IPS DF 6.9 (cell line): ENCODE measurements around the gene RP2.
A peak's percentile ranks its signal among the peaks of the same experiment; 100 is the strongest.

Experiments used
- DNase-seq: peaks from one replicate; pipeline ENCODE4 v3.0.0-alpha.2; 2013; ENCODE audit warnings: low read depth, low spot score
- H3K27ac ChIP-seq: one replicate; pipeline ENCODE4 v1.5.1; 2013; ENCODE audit warnings: low read length, control low read depth
- H3K27me3 ChIP-seq: 2 replicates; pipeline ENCODE4 v1.6.1; 2013; ENCODE audit warnings: mild to moderate bottlenecking, low read length; ENCODE audit not compliant: control insufficient read depth, insufficient read depth
- H3K36me3 ChIP-seq: 2 replicates; pipeline ENCODE4 v1.6.1; 2013; ENCODE audit warnings: low read length; ENCODE audit not compliant: control insufficient read depth, insufficient read depth
- H3K4me1 ChIP-seq: 2 replicates; pipeline ENCODE4 v1.6.1; 2013; ENCODE audit warnings: low read length; ENCODE audit not compliant: control insufficient read depth, insufficient read depth
- H3K4me3 ChIP-seq: 2 replicates; pipeline ENCODE4 v1.5.1; 2013; ENCODE audit warnings: mild to moderate bottlenecking, low read length
- H3K9me3 ChIP-seq: 2 replicates; pipeline ENCODE4 v1.6.1; 2013; ENCODE audit warnings: low read length, inconsistent platforms; ENCODE audit not compliant: control insufficient read depth, insufficient read depth
- WGBS: extraction: QIAGEN DNeasy Blood & Tissue Kit; methylation state at CpG from one replicate; pipeline ENCODE4 v1.1.7; 2013; ENCODE audit warnings: mixed read lengths, missing lambda C conversion rate; ENCODE audit not compliant: insufficient read length, insufficient coverage; 5-methylcytosine and 5-hydroxymethylcytosine counted together

Gene RP2

GRCh38 chrX:46882266-46882665, 45.4 kb downstream of the RP2 start:
- no peak overlapping the region for H3K4me3 ChIP-seq
- WGBS = no CpG with 5 or more reads among the region's 1 CpG
- no peaks in the 10 kb centered on the region for H3K4me1 ChIP-seq
- H3K27ac ChIP-seq = no peak overlapping the region
- peak; percentile 11 for DNase-seq
- H3K9me3 ChIP-seq = no peaks in the 10 kb centered on the region
- H3K27me3 ChIP-seq = no peaks in the 10 kb centered on the region
- H3K36me3 ChIP-seq = no peaks in the 10 kb centered on the region

GRCh38 chrX:46884799-46885198, 48.0 kb downstream of the RP2 start:
- Histone ChIP-seq H3K9me3 (no peaks in the 10 kb centered on the region), H3K36me3 (no peaks in the 10 kb centered on the region), H3K27ac (no peak overlapping the region), H3K4me3 (no peak overlapping the region), H3K27me3 (no peaks in the 10 kb centered on the region), H3K4me1 (no peaks in the 10 kb centered on the region)
- no peak for DNase-seq
- no CpG with 5 or more reads among the region's 3 CpGs for WGBS

GRCh38 chrX:46898207-46898606, 61.4 kb downstream of the RP2 start:
- no peaks in the 10 kb centered on the region for H3K36me3 ChIP-seq
- H3K27me3 ChIP-seq = no peaks in the 10 kb centered on the region
- H3K9me3 ChIP-seq = no peaks in the 10 kb centered on the region
- no peak overlapping the region for H3K4me3 ChIP-seq
- DNase-seq = no peak
- H3K4me1 ChIP-seq = no peaks in the 10 kb centered on the region
- H3K27ac ChIP-seq = no peak overlapping the region

GRCh38 chrX:46903458-46904242, 66.8 kb downstream of the RP2 start:
- H3K4me3 ChIP-seq = peak overlapping the region; percentile 51; the same call in 1 of the 2 replicates
- H3K27ac ChIP-seq = no peak overlapping the region
- no CpG with 5 or more reads among the region's 14 CpGs for WGBS
- H3K27me3 ChIP-seq = no peaks in the 10 kb centered on the region
- peak; percentile 37 for DNase-seq
- no peaks in the 10 kb centered on the region for H3K9me3 ChIP-seq
- H3K36me3 ChIP-seq = no peaks in the 10 kb centered on the region
- H3K4me1 ChIP-seq = no peaks in the 10 kb centered on the region; the same call in 1 of the 2 replicates

GRCh38 chrX:46904626-46905025, 67.8 kb downstream of the RP2 start:
- Histone ChIP-seq H3K27ac (no peak overlapping the region), H3K27me3 (no peaks in the 10 kb centered on the region), H3K4me1 (no peaks in the 10 kb centered on the region; the same call in 1 of the 2 replicates), H3K36me3 (no peaks in the 10 kb centered on the region), H3K9me3 (no peaks in the 10 kb centered on the region), H3K4me3 (no peak overlapping the region)
- WGBS = no CpG with 5 or more reads among the region's 2 CpGs
- no peak for DNase-seq

- H3K27me3 ChIP-seq = no peaks in the 10 kb centered on the region
- no peak overlapping the region for H3K4me3 ChIP-seq
- H3K27ac ChIP-seq = no peak overlapping the region
- H3K4me1 ChIP-seq = no peaks in the 10 kb centered on the region; the same call in 1 of the 2 replicates
- no CpG with 5 or more reads among the region's 3 CpGs for WGBS
- no peak for DNase-seq
- H3K36me3 ChIP-seq = no peaks in the 10 kb centered on the region
- H3K9me3 ChIP-seq = no peaks in the 10 kb centered on the region
Observed at GRCh38 chrX:46910415-46910814, 73.6 kb downstream of the RP2 start.

GRCh38 chrX:46912098-46912602, 75.3 kb downstream of the RP2 start, which contains the start of gene JADE3:
Gene JADE3 (plus strand): TSS chrX:46912421. CDS start chrX:46984895, 72,474 bp downstream.
- H3K4me1 ChIP-seq = no peaks in the 10 kb centered on the region; the same call in 1 of the 2 replicates
- no CpG with 5 or more reads among the region's 64 CpGs for WGBS
- no peaks in the 10 kb centered on the region for H3K36me3 ChIP-seq
- no peaks in the 10 kb centered on the region for H3K27me3 ChIP-seq
- no peak for DNase-seq
- H3K27ac ChIP-seq = no peak within 1 kb of the TSS
- H3K4me3 ChIP-seq = peak within 1 kb of the TSS; percentile 87; the same call in 1 of the 2 replicates
- no peaks in the 10 kb centered on the region for H3K9me3 ChIP-seq

GRCh38 chrX:46912603-46913491, 76.0 kb downstream of the RP2 start:
- H3K36me3 ChIP-seq = no peaks in the 10 kb centered on the region
- no peaks in the 10 kb centered on the region; the same call in 1 of the 2 replicates for H3K4me1 ChIP-seq
- WGBS = no CpG with 5 or more reads among the region's 109 CpGs
- H3K27ac ChIP-seq = no peak overlapping the region
- no peaks in the 10 kb centered on the region for H3K27me3 ChIP-seq
- H3K9me3 ChIP-seq = no peaks in the 10 kb centered on the region
- peak overlapping the region; percentile 87; the same call in 1 of the 2 replicates for H3K4me3 ChIP-seq
- DNase-seq = no peak

GRCh38 chrX:46913667-46914066, 76.8 kb downstream of the RP2 start:
- H3K27ac ChIP-seq = no peak overlapping the region
- no CpG with 5 or more reads among the region's 14 CpGs for WGBS

GRCh38 chrX:46916273-46916672, 79.4 kb downstream of the RP2 start:
- no peak for DNase-seq
- H3K4me3 ChIP-seq = no peak overlapping the region
- no peak overlapping the region for H3K27ac ChIP-seq
- WGBS = no CpG with 5 or more reads among the region's 2 CpGs
- H3K36me3 ChIP-seq = no peaks in the 10 kb centered on the region
- no peaks in the 10 kb centered on the region; the same call in 1 of the 2 replicates for H3K4me1 ChIP-seq
- no peaks in the 10 kb centered on the region for H3K9me3 ChIP-seq
- no peaks in the 10 kb centered on the region for H3K27me3 ChIP-seq

More at GRCh38 chrX:46913667-46914066, 76.8 kb downstream of the RP2 start:
- Histone ChIP-seq H3K36me3 (no peaks in the 10 kb centered on the region), H3K27me3 (no peaks in the 10 kb centered on the region), H3K4me3 (peak overlapping the region; percentile 87; the same call in 1 of the 2 replicates), H3K4me1 (no peaks in the 10 kb centered on the region; the same call in 1 of the 2 replicates), H3K9me3 (no peaks in the 10 kb centered on the region)
- no peak for DNase-seq
